Mucosa of descending colon (tissue), 3 donors: ENCODE results near the gene NUDT9. TPM values are rescaled to one million over a fixed set of nuclear protein-coding genes. Genes with fewer than 3 reads are reported as not detected.
"Not testable (repeated sequence)": the region's sequence is repeated elsewhere in the genome, so short reads cannot be mapped to it uniquely, and the experiment has no call there.

Experiments used
- ATAC-seq: fragments of 200-7000 bp; cut with Tn5 transposase; one replicate; pipeline ENCODE4 v1.9.1; 2020; ENCODE audit warnings: mild to moderate bottlenecking, moderate library complexity
- DNase-seq, 3 donors: peaks; one replicate each; pipeline ENCODE4 v3.0.0-alpha.2; 2020
- H3K36me3 ChIP-seq: fragments of 200-600 bp; one replicate; pipeline ENCODE4 v1.8.0; 2021; ENCODE audit warnings: low read depth, mild to moderate bottlenecking
- H3K4me1 ChIP-seq: fragments of 200-600 bp; one replicate; pipeline ENCODE4 v1.8.0; 2021; ENCODE audit warnings: low read depth, mild to moderate bottlenecking
- H3K4me3 ChIP-seq: fragments of 200-600 bp; one replicate; pipeline ENCODE4 v1.8.0; 2021; ENCODE audit warnings: mild to moderate bottlenecking
- H3K9me3 ChIP-seq: fragments of 200-600 bp; one replicate; pipeline ENCODE4 v1.8.0; 2021; ENCODE audit warnings: mild to moderate bottlenecking
- CTCF ChIP-seq: fragments of 200-600 bp; IDR thresholded peaks from one replicate; pipeline ENCODE4 v1.8.0; 2022; ENCODE audit warnings: antibody characterized with exemption, mild to moderate bottlenecking
- intact Hi-C, 2 donors: fragments of 100-400 bp; cut with DNase I in 1 of 2; cut with micrococcal nuclease in 1 of 2; formaldehyde crosslinking; loops; one replicate each; pipeline versions ENCODE4 v1.11.0 to v1.11.1; 2022; cut with DNase I, micrococcal nuclease
- total RNA-seq, 3 donors: library from RNA; stranded (reverse); fragmentation: NEBNext Ultra II Directional in 2 of 3; extraction: Animal tissue kit (Norgen Biotek cat#: 25700) in 2 of 3; gene quantifications; one replicate each; pipeline versions ENCODE4 v1.2.1 to v1.2.4, GENCODE V29; 2021 to 2023
- donor health status: DM: no; HTN: no; CAD: no; lungs with moderate emphysema.
- donor health status: DM: no; HTN: no; CAD: no.
- donor health status: DM: no; HTN: yes; CAD: no.

Gene NUDT9
- total RNA-seq, 3 donors from 2014 or later: 32.5 to 35.8 (median 32.8) TPM

DNA sequence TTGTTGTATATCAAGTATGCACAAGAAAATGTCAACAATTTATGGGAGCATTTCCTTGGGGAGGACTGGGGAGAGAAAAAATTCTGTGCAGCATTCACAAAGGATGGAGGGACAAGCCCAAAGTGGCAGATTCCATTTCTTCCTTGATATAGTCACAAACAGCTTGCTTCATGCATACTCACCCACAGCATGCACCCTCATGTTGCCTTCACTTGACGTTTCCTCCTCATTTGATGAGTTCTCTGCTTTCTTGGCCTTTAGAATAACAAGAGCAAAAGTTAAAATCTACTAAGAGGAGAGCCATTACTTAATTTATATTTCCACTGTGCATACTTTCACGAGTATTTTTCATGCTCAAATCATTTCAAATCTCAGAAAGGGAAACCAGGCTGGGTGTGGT is 69.1 kb downstream of the NUDT9 start:
- no peak for TF ChIP-seq CTCF
- ATAC-seq (no peak), DNase-seq (no peak)
- intact Hi-C loops: no loop called here
- Histone ChIP-seq H3K4me3 (no peak overlapping the region), H3K9me3 (no peaks in the 10 kb centered on the region), H3K4me1 (no peaks in the 10 kb centered on the region), H3K36me3 (no peaks in the 10 kb centered on the region)

- H3K4me1 ChIP-seq: not testable (repeated sequence)
Observed at GRCh38 chr4:87491851-87492250, 69.5 kb downstream of the NUDT9 start.

DNA sequence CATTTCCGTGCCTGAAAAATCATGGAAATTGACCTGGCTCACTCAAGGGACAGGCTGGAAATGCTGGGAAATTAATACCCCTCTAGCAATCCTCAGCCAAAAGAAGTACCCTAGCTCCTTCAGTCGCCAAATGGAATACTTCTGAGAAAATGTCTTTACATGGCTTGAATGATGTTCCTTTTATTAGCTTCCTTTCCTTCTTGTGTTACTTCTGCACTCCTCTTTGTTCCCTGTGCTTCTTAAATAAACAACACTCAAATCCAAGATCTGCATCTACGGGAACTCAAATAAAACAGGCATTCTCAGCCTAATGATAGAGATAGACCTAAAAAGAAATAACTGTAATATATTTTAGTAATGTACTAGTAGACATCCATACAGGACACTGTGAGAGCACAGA is 70.7 kb downstream of the NUDT9 start:
- intact Hi-C loops: no loop called here
- Histone ChIP-seq H3K4me1 (no peaks in the 10 kb centered on the region), H3K9me3 (no peaks in the 10 kb centered on the region), H3K36me3 (no peaks in the 10 kb centered on the region), H3K4me3 (no peak overlapping the region)
- no peak for ATAC-seq
- no peak for TF ChIP-seq CTCF
- no peak for DNase-seq

More at GRCh38 chr4:87491851-87492250, 69.5 kb downstream of the NUDT9 start:
- ATAC-seq, H3K36me3 ChIP-seq, H3K4me3 ChIP-seq, H3K9me3 ChIP-seq, DNase-seq, intact Hi-C loops: not testable (repeated sequence)

GRCh38 chr4:87497159-87497558 is 74.8 kb downstream of the NUDT9 start:
- Histone ChIP-seq H3K4me1 (no peaks in the 10 kb centered on the region), H3K4me3 (no peak overlapping the region), H3K9me3 (no peaks in the 10 kb centered on the region), H3K36me3 (no peaks in the 10 kb centered on the region)
- intact Hi-C loops: no loop called here
- DNase-seq (no peak), ATAC-seq (no peak)
- TF ChIP-seq CTCF: no peak

GRCh38 chr4:87497578-87497977 is 75.2 kb downstream of the NUDT9 start:
- TF ChIP-seq CTCF: no peak
- intact Hi-C loops: no loop called here
- no peaks in the 10 kb centered on the region for H3K36me3 ChIP-seq
- ATAC-seq (no peak), DNase-seq (no peak)
- no peaks in the 10 kb centered on the region for H3K4me1 ChIP-seq
- no peak overlapping the region for H3K4me3 ChIP-seq
- no peaks in the 10 kb centered on the region for H3K9me3 ChIP-seq

DNA sequence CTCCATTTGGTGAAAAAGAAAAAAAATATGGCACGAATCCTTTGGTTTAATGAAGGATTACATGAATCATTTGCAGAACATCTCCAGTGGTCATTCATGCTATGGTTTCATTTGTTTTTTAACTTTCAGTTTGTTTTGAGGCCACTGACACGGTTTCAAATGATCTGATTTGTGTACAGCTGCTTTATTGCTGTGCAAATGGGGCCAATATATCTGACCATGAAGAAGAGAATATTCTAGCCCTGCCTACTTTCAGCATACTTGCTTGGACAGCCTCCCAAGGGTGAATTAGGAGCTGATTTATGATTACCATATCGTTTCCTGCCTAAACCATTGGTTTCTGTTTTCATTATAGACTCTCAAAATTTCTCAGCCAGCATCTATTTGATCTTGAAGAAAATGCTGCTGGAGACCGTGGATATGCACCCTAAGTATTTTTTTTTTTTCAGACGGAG is 76.1 kb downstream of the NUDT9 start:
- Histone ChIP-seq H3K4me3 (no peak overlapping the region), H3K4me1 (no peaks in the 10 kb centered on the region)
- no peak for TF ChIP-seq CTCF

More for the DNA sequence above, 76.1 kb downstream of the NUDT9 start:
- ATAC-seq (peak; percentile 48), DNase-seq (peak in 1 of 3 donors; percentile 12)
- H3K9me3 ChIP-seq: no peaks in the 10 kb centered on the region
- H3K36me3 ChIP-seq: no peaks in the 10 kb centered on the region
- intact Hi-C loops: no loop called here
